HG02623 (cell line): ENCODE measurements around the gene GTF2H4.

Experiments used
- ATAC-seq: cut with Tn5 transposase; IDR thresholded peaks from one replicate; pipeline ENCODE4 v1.9.1; 2021; ENCODE audit warnings: moderate library complexity; ENCODE audit not compliant: unreplicated experiment

The GTF2H4 gene

DNA sequence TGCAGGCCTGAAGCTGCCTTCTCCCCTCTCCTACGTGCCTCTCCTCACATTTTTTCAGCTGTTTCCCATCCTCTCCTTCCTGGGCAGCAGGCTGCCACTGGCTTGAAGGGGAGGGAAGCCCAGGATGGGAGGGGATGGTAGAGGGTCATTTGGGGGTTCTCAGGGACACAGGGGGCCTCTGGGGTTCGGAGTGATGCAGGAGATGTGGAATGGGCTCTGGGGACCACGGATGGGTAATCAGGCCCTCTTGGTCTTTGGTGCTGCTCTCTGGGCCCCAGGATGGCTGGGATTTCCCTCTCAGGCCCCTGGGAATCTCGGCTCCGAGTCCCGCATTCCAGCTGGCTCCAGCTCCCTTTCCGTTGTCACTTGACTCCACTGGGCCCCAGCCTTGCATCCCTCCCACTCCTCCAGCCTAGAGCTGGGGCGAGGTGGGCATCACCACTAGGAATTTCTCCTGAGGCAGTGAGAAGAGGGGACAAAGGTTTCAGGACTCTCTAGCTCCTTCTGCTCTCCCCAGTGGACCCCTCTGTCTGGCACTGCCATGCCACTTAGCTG lies 25.7 kb upstream of the GTF2H4 start:
- ATAC-seq: no peak

DNA sequence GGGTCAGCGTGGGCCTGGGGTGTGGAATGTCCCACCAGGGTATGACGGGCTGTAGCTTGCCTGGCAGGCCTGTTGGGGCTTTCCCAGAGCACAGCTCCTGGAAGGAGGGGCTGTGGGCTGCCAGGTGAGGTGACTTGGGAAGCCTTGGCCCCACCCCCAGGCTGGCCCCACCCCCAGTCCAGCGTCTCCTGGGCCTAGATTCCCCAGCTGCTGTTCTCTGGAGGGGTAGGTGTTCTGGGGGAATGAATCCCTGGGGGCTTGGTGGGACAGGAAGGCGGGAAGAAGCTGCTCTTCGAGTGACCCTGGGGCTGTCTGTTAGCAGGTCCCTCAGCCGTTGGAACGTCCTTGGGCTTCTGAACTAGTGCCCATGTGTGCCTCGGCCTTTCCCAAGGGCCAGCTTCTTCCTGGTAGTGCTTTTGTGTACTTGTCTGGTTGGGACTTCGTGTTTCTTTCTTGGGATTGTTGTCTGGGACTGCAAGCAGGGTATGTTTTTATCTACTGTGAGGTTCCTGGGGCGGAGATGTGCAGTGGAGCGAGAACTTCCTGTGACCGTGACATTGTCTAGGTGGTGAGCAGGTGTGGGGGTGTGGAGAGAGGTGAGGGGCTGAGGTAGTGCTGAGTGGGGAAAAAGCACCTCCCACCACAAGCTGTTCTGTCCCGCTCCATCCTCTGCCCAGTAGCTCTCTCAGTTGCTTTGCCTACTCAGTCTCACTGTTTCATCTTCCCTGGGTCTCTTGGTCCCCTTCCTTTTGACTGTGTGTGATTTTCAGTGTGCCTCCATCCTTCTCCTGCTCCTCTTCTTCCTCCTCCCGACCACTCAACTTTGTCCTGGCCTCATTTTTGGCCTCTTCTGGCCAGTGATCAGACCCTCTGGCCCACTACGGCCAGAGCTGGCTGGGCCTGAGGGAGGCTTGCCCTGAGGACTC lies 25.0 kb upstream of the GTF2H4 start:
- no peak for ATAC-seq

DNA sequence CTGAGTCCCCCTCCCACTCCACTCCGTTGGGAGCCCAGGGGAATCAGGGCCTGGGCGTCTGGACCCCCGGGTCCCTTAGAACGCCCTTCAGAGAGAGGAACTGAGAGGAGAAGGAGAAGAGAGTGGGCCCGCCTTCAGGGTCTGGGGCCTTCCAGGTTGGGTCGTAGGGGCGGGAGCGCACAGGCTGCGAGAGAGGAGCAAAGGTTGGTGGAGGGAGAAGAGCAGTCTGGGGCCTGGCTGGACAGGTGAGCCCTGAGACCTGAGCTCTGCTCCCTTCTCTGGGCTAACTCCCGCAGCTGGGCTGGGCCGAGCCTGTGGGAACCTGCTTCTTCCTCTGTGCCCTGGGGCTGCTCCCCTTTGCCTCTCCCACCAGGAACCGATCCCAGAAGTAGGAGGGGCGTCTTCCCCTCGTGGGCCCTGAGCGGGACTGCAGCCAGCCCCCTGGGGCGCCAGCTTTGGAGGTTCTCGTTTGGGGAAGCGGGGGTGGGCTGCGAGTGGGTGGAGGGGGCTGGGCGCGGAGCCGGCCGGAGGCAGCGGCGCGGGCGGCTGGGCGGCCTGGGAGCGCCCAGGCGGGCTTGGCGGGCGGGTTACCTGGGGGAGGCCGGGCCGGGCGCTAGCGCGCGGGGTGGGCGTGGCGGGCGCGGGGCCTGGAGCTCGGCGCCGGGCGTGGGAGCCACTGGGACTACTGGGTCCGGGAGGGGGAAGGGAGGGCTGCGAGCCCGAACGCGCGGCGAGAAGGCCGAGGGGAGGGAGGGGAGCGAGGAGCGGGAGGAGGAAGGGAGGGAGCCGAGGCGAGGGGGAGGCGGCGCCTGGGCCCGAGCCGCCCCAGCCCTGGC lies 24.1 kb upstream of the GTF2H4 start, which contains the start of gene DDR1:
Gene DDR1 (plus strand): TSS at position 835 of the 836 bp plus-strand sequence. CDS start 4,211 bp downstream, outside the sequence.
- no peak for ATAC-seq

DNA sequence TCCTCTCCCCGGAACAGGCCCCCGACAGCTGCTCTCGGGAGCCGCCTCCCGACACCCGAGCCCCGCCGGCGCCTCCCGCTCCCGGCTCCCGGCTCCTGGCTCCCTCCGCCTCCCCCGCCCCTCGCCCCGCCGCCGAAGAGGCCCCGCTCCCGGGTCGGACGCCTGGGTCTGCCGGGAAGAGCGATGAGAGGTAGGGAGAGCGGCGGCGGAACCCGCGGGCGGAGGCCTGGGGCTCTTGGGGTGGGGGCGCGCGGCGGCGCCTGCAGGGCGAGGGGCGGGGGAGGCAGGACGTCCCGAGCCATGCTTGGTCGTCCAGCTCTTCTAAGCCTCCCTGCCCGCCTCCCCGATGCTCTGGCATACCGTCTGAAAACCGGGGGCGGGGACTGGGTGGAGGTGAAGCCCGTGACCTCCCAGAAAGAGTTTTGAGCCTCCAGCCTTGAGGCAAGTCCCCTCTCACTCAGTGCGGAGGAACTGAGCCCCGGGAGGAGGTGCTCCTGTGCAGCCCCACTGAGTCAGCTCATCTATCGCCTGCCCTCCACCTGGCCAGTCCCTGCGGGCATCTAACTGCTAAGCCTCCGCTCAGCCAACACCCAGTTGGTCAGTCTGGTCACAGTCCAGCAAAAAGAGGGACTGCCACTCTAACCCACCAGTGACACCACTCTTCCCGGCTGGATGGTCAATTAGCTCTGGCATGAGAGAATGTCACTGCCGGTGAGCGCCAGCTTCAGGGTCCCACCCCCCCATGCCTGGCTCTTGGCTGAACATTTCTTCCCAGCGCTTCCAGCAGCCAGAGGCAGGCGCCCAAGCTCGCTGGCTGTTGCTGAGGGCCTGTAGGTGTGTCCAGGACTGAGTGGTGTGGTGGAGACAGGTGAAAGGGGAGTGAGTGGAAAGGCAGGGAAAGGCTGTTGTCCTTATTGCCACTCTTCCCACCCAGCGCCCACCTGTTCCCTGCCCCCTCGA lies 23.2 kb upstream of the GTF2H4 start:
- no peak for ATAC-seq

DNA sequence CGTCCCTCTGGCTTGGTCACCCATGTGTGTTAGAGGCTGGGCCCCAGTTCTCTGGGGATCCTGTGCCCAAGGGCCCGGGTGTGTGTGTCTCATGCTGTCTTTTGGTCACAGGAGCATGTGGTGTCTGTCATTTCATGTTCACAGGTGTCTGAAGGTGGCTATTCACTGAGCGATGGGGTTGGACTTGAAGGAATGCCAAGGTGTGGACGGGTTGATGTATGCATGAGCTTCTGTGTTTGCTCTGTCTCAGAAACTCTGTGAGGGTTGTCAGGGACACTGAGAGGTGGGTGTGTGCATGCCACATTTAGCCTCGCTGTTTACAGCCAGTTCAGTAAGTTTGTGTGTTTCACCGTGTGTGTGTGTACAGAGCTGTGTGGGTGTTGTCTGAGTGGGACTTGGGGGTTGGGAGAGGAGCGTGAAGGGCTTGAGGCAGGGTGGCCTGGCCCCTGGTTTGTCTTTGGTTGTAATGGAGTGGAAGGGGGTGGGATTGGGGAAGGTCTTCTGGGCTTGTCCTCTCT lies 22.5 kb upstream of the GTF2H4 start:
- no peak for ATAC-seq

DNA sequence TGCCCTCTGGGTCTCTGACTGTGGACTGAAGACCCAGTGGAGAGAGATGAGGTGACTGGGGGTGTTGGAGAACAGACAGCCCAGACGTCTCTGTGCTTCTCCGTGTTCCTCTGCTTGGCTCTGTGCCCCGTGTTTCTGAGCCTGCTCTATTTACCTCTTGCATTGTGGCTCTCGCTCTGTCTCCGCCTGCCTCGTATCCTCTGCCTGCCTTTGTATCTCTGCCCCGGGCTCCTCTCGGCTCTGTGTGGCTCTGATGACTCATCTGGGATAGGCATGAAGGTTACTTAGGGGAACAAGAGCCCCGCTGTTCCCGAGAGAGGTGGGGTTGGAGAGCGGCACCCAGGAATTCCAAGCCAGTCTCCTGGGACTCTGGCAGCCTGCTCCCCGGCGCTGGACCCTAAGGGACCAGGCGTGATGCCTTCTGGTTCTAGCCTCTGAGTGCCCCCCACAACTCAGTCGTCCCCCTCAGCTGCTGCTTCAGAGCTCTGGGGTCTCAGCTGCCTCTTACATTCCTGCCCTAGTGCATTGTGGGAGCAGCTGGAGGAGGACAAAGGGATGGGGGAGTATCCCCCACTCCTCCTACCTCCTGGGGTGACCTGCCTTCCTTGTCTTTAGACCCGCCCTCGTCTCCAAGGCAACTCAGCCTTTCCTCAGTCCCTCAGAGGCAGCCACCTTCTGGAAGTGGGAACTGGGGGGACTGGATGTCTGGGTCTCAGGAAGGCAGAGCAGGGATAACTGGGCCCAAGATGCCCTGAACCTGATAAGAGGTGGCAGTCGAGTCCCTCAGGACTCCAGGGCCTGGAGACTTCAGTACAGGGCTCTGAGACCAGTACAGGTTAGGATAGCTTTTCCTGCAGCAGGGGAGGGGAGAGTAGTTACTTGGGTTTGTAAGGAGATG lies 21.8 kb upstream of the GTF2H4 start:
- no peak for ATAC-seq

DNA sequence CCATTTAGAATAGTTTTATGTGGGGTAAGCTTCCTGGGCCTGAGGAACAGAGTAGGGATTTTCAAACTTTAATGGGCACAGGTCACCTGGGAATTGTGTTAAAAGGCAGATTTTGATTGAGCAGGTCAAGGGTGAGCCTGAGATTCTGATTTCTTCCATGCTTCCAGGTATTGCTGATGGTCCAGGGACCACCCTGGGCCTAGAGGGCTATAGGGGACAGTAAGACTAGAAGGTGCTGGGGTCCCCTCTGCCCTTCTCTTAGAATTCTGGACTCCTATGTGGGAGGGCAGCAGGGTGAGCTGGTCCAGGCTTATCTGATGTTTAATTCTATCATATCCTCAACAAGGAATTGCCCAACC lies 21.1 kb upstream of the GTF2H4 start:
- no peak for ATAC-seq

DNA sequence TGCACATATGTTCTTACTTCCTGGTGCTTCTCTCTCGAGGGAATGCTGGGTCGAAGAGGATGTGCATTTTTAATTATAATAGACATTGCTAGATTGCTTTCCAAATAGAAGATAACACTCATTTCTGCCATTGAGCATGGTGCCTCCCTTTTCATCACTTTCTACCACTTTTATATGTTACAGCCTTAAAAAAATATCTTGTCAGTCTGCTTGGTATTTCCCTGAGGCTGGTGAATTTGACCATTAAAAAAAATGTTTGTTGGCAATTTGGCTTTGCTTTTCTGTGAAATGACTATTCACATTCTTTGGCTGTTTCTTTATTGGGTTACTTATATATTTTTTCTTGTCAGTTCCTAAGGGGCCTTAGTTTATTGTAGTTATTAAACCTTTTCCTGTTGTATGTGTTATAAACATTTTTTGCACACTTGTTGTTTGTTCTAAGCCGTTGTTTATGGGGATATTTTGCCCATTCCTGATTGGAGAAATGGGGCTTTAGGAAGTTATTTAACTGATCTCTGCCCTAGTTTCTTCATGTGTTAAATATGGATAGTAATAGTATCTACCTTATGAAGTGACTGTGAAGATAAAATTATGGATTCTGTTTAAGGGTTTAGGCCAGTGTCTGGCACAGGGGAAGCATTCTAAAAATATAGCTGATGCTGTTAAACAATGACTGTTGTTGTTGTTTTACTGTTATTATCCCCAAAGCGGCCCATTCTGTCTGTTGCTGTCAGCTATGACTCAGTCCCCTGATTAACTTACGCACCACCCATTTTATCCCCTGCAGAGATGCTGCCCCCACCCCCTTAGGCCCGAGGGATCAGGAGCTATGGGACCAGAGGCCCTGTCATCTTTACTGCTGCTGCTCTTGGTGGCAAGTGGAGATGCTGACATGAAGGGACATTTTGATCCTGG lies 19.8 kb upstream of the GTF2H4 start:
- ATAC-seq: no peak

DNA sequence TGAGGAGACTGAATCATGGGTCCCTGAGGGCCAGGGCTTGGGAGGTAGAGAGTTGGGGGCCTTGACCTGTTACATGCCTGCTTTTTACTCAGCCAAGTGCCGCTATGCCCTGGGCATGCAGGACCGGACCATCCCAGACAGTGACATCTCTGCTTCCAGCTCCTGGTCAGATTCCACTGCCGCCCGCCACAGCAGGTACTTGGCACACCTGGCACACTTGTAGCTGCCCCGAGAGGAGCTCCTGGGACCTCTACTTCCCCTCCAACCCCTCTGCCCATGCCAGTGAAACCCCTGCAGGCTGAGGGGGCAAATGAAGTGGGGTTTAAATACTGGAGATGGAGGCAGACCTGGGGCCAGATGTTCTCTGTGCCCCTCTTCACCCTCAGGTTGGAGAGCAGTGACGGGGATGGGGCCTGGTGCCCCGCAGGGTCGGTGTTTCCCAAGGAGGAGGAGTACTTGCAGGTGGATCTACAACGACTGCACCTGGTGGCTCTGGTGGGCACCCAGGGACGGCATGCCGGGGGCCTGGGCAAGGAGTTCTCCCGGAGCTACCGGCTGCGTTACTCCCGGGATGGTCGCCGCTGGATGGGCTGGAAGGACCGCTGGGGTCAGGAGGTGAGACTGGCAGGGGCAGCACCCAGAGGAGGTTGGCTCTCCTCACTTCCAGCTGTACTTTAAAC lies 19.1 kb upstream of the GTF2H4 start:
- ATAC-seq: no peak

DNA sequence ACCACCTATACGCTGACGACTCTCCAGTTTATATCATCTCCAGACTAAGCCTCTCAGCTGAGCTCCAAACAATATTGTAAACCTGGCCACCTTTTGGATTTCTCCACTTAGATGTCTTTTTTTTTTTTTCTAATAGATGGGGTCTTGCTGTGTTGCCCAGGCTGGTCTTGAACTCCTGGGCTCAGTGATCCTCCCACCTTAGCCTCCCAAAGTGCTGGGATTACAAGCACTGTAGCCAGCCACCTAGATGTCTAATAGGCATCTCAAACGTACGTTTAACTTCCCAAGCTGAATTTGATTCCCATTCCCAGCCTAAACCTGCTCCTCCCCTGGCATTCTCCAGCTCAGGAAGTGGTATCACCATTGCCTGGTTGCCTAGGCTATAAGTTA lies 18.5 kb upstream of the GTF2H4 start:
- ATAC-seq: no peak

DNA sequence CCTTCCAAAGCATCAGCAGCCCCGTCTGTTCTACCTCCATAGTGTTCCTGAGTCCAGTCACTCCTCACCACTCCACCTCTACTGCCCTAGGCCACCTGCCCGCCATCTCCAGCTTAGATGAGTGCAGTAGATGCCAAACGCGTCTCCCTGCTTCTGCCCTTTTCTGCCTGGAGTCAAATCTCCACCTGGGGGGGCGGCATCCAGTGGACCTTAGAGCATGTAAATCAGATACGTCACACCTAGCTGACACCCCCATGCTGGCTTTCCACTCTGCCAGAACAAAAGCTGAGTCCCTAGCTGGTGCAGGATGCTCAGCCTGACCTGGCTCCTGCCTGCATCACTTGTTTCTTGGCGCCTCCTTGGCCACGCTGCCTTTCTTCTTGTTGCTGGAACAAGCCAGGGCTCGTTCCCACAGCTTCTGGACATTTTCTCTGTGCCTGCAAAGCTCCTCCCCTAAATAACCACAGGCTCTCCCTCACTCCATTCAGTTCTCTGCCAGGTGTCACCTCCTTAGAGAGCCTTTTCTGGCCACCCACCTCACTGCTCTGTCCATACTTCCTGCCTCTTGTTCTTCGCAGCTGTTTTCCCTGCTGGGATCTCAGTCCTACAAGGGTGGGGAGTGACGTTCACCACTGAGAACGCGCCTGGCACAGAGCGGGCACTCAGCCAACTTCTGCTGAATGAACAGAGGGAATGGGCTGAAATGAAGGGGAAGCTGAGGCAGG lies 17.9 kb upstream of the GTF2H4 start:
- ATAC-seq: no peak

DNA sequence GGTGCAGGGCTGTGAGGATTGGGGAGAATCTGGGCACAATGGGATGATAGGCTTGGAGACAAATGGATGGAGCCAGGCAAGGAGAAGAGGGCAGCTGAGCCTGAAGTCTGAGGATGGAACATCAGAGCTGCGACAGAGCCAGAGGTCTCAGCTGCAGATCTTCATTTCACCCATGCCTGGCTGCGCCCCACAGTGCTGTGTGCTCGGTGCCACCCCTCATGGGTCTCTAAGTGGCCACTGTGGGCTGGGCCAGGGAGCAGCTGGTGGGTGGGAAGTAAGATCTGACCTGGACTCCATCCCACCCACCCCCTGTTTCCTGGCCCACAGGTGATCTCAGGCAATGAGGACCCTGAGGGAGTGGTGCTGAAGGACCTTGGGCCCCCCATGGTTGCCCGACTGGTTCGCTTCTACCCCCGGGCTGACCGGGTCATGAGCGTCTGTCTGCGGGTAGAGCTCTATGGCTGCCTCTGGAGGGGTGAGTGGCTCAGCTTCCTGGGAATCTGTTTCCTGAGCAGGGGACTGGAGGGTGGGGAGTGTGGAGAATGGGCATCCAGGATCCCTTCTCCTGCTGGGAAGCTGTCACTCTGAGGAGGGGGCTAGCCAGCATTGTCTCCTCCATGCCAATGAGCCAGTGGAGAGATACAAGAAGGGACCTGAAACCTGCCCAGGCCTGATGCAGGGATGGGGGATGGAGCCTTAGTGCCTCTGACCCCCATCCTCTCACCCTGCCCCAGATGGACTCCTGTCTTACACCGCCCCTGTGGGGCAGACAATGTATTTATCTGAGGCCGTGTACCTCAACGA lies 17.2 kb upstream of the GTF2H4 start:
- no peak for ATAC-seq

DNA sequence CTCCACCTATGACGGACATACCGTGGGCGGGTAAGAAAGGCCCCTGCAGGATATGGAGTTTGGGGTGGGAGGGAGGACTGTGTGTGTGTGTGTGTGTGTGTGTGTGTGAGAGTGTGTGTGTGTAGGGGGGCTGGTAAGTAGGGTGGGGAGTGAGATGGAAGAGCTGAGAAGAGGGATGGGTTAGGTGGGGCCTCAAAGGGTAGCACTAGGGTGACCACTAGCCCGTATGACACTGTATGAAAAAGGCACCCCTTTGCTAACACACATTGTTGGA lies 16.6 kb upstream of the GTF2H4 start:
- ATAC-seq: no peak

DNA sequence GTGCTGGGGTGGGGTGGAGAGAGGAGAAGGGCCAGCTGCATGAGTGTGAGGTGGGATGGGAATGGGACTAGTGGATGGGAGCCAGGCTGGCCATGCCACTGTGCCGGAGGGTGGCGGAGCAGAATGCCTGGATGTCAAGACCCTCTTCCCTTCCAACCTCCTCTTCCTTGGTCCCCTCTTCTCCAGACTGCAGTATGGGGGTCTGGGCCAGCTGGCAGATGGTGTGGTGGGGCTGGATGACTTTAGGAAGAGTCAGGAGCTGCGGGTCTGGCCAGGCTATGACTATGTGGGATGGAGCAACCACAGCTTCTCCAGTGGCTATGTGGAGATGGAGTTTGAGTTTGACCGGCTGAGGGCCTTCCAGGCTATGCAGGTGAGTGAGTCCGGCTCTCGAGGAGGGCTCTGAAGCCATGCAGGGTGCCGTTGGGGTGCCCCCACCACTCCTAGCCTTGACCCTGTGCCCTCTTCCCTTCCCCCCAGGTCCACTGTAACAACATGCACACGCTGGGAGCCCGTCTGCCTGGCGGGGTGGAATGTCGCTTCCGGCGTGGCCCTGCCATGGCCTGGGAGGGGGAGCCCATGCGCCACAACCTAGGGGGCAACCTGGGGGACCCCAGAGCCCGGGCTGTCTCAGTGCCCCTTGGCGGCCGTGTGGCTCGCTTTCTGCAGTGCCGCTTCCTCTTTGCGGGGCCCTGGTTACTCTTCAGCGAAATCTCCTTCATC lies 16.0 kb upstream of the GTF2H4 start:
- no peak for ATAC-seq

DNA sequence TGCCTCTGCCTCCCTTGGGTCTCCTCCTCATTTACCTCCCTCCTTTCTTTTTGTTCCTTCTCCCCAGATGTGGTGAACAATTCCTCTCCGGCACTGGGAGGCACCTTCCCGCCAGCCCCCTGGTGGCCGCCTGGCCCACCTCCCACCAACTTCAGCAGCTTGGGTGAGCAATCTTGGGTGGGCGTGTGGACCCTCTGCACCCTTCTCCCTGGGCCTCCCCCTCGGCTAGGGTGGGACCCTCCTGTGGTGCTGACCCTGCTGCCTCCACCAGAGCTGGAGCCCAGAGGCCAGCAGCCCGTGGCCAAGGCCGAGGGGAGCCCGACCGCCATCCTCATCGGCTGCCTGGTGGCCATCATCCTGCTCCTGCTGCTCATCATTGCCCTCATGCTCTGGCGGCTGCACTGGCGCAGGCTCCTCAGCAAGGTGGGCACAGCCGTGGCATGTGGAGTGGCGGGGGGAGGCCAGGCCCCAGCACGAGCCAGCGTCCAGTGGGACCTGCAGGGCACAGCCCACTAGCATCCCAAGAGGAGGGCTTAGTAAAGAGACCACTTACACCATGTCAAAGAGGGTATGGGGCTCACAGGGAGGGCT lies 14.9 kb upstream of the GTF2H4 start:
- ATAC-seq: no peak
